ENCODE measurements around the gene LAYN. TPM values are rescaled to one million over a fixed set of nuclear protein-coding genes. Genes with fewer than 3 reads are reported as not detected.
A peak's percentile ranks its signal among the peaks of the same experiment; 100 is the strongest.

The LAYN gene
- total RNA-seq, 2 experiments from 2014 or later, result 92.2 to 93.7 TPM

Small RNA genes lying within 50 kb of the gene (microRNA-seq; reads per million reads assigned to microRNA genes)
- 15.1 reads per million, percentile 41 among the genes with 10 or more reads in this experiment for gene MIR34B (ENCODE audit: borderline microRNAs expressed, borderline replicate concordance)
- 244 reads per million, percentile 76 among the genes with 10 or more reads in this experiment for gene MIR34C (ENCODE audit: borderline microRNAs expressed, borderline replicate concordance)

Other genes with a start within 250 kb of the LAYN start
- gene POU2AF3, start 242.2 kb upstream of the LAYN start, total RNA-seq, result not detected
- gene POU2AF1, start 161.4 kb upstream of the LAYN start, total RNA-seq, result 1 to 10 TPM; 3.6 to 4.5 TPM
- under 1 TPM; 0.36 to 0.98 TPM for gene BTG4, start 28.3 kb upstream of the LAYN start, total RNA-seq
- gene HOATZ, start 25.9 kb upstream of the LAYN start, total RNA-seq, result not detected
- 1 to 10 TPM; 7.4 to 8.0 TPM for gene SIK2, start 61.7 kb downstream of the LAYN start, total RNA-seq
- 10 to 100 TPM; 49.7 to 54.0 TPM for gene PPP2R1B, start 225.7 kb downstream of the LAYN start, total RNA-seq

All from activated CD8-positive, alpha-beta T cell treated with anti-CD3 and anti-CD28 coated beads for 36 hours (primary cell).